OCI-LY1 (cell line): ENCODE results near the gene LRP1-AS.

ENCODE experiments used
- EZH2 ChIP-seq: fragments of 200-600 bp; sonication (generic), shearing (Covaris generic); IDR thresholded peaks from 2 replicates; pipeline ENCODE4 v1.8.0; 2017; ENCODE audit warnings: borderline replicate concordance, mixed run types, mild to moderate bottlenecking, antibody characterized with exemption, low read length, moderate library complexity, mixed read lengths
- TF ChIP-seq, protein P1 (sequence below): fragments of 200-600 bp; sonication (generic), shearing (Covaris generic); IDR thresholded peaks from 2 replicates; pipeline ENCODE4 v1.5.1; 2017; ENCODE audit warnings: mild to moderate bottlenecking, antibody characterized with exemption, low read length, moderate library complexity, mixed read lengths

DNA sequence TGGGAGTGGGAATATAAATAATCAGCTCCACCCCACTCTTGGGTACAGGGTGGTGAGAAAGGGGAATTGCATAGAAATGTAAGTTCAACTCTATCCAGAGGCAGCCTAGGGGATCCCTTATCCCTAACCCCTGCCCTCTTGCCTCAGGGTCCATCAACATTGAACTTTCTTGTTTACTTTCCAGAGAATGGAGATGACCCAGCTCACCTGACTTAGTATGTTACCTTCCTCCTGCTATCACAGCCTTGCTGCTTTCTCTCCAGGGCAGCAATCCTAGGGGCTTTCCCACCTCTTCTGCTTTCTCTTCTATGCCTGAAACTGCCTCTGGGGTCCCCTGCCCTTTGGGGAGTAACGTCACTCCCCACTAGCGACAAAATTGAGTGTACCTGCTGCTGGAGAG lies 16.5 kb downstream of the LRP1-AS start:
- TF ChIP-seq, protein P1, sequence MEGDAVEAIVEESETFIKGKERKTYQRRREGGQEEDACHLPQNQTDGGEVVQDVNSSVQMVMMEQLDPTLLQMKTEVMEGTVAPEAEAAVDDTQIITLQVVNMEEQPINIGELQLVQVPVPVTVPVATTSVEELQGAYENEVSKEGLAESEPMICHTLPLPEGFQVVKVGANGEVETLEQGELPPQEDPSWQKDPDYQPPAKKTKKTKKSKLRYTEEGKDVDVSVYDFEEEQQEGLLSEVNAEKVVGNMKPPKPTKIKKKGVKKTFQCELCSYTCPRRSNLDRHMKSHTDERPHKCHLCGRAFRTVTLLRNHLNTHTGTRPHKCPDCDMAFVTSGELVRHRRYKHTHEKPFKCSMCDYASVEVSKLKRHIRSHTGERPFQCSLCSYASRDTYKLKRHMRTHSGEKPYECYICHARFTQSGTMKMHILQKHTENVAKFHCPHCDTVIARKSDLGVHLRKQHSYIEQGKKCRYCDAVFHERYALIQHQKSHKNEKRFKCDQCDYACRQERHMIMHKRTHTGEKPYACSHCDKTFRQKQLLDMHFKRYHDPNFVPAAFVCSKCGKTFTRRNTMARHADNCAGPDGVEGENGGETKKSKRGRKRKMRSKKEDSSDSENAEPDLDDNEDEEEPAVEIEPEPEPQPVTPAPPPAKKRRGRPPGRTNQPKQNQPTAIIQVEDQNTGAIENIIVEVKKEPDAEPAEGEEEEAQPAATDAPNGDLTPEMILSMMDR, result no peak
- no peak for TF ChIP-seq EZH2
